ENCODE results near the gene DENND2A.

DENND2A gene

GRCh38 chr7:140605337-140605736 lies 35.3 kb downstream of the DENND2A start:
- no peak for TF ChIP-seq TCF12 (IDR thresholded peaks at IDR 0.05; ENCODE audit: low read depth)
- no peak for TF ChIP-seq TAF1 (IDR thresholded peaks at IDR 0.05; ENCODE audit: low read depth)
- TF ChIP-seq ZBTB7A (IDR thresholded peaks at IDR 0.05; ENCODE audit: low read depth): no peak
- no peak for TF ChIP-seq YY1 (IDR thresholded peaks at IDR 0.05; ENCODE audit: low read depth)
- no peak for TF ChIP-seq EP300 (IDR thresholded peaks at IDR 0.05; ENCODE audit: borderline replicate concordance)
- no peak for TF ChIP-seq EGR1 (IDR thresholded peaks at IDR 0.05)
- TF ChIP-seq REST (IDR thresholded peaks at IDR 0.05; ENCODE audit: low read depth): no peak

- TF ChIP-seq YY1 (IDR thresholded peaks at IDR 0.05; ENCODE audit: low read depth) (no peak), TAF1 (IDR thresholded peaks at IDR 0.05; ENCODE audit: low read depth) (no peak), USF1 (IDR thresholded peaks at IDR 0.05) (no peak)
These were observed 35.9 kb downstream of the DENND2A start for GRCh38 chr7:140604760-140605159.

GRCh38 chr7:140604076-140604475 lies 36.5 kb downstream of the DENND2A start:
- TF ChIP-seq EGR1 (IDR thresholded peaks at IDR 0.05): no peak
- TF ChIP-seq ZBTB7A (IDR thresholded peaks at IDR 0.05; ENCODE audit: low read depth): no peak
- TF ChIP-seq MAX (IDR thresholded peaks at IDR 0.05): no peak
- no peak for TF ChIP-seq REST (IDR thresholded peaks at IDR 0.05; ENCODE audit: low read depth)
- no peak for TF ChIP-seq CREB1 (IDR thresholded peaks at IDR 0.05; ENCODE audit: low read depth)
- TF ChIP-seq TCF12 (IDR thresholded peaks at IDR 0.05; ENCODE audit: low read depth): no peak
- no peak for TF ChIP-seq YY1 (IDR thresholded peaks at IDR 0.05; ENCODE audit: low read depth)
- TF ChIP-seq CEBPB (IDR thresholded peaks at IDR 0.05): no peak
- TF ChIP-seq EP300 (IDR thresholded peaks at IDR 0.05; ENCODE audit: borderline replicate concordance): no peak

GRCh38 chr7:140601566-140602174 lies 38.9 kb downstream of the DENND2A start:
- TF ChIP-seq EP300 (IDR thresholded peaks at IDR 0.05; ENCODE audit: borderline replicate concordance): no peak
- TF ChIP-seq RAD21 (IDR thresholded peaks at IDR 0.05; ENCODE audit: low read depth): no peak
- no peak for TF ChIP-seq CEBPB (IDR thresholded peaks at IDR 0.05)
- TF ChIP-seq CREB1 (IDR thresholded peaks at IDR 0.05; ENCODE audit: low read depth): no peak

- no peak for TF ChIP-seq TAF1 (IDR thresholded peaks at IDR 0.05; ENCODE audit: low read depth)
- TF ChIP-seq EGR1 (IDR thresholded peaks at IDR 0.05): no peak
- TF ChIP-seq ZBTB7A (IDR thresholded peaks at IDR 0.05; ENCODE audit: low read depth): no peak
- TF ChIP-seq REST (IDR thresholded peaks at IDR 0.05; ENCODE audit: low read depth): no peak
- TF ChIP-seq MAX (IDR thresholded peaks at IDR 0.05): no peak
- TF ChIP-seq TCF12 (IDR thresholded peaks at IDR 0.05; ENCODE audit: low read depth): no peak
- TF ChIP-seq TEAD4 (IDR thresholded peaks at IDR 0.05): no peak
- TF ChIP-seq CEBPB (IDR thresholded peaks at IDR 0.05): no peak
- TF ChIP-seq USF1 (IDR thresholded peaks at IDR 0.05): no peak
- no peak for TF ChIP-seq EP300 (IDR thresholded peaks at IDR 0.05; ENCODE audit: borderline replicate concordance)
These were observed 40.3 kb downstream of the DENND2A start for GRCh38 chr7:140600341-140600740.
